PFSK-1 (cell line): ENCODE data around the gene BAHCC1.

ENCODE experiments used
- FOXP2 ChIP-seq: optimal IDR thresholded peaks from 2 replicates; pipeline ENCODE3; 2011; ENCODE audit warnings: borderline replicate concordance, control low read depth, inconsistent platforms; ENCODE audit not compliant: insufficient read depth; ENCODE audit errors: extremely low read length, extremely low read depth
- POLR2AphosphoS5 ChIP-seq: IDR thresholded peaks from 2 replicates; pipeline ENCODE4 v1.6.1; 2012; ENCODE audit warnings: low read depth, mild to moderate bottlenecking, control low read depth, low read length, moderate library complexity
- SIN3A ChIP-seq: IDR thresholded peaks from 2 replicates; pipeline ENCODE4 v1.6.1; 2012; ENCODE audit warnings: mild to moderate bottlenecking, low read length, moderate library complexity, borderline replicate concordance; ENCODE audit not compliant: insufficient read depth
- TAF1 ChIP-seq: IDR thresholded peaks from 2 replicates; pipeline ENCODE4 v1.6.1; 2012; ENCODE audit warnings: low read length, control low read depth, borderline replicate concordance; ENCODE audit not compliant: insufficient read depth
- TF ChIP-seq, protein P1 (sequence below), 2 experiments: IDR thresholded peaks; 2 replicates each; pipeline versions ENCODE4 v1.6.1 to v1.8.0; 2011 to 2012; ENCODE audit warnings: low read depth in 2 of 2, low read length in 2 of 2, control low read depth in 1 of 2, inconsistent platforms in 1 of 2, mild to moderate bottlenecking in 1 of 2, moderate library complexity in 1 of 2; ENCODE audit not compliant: insufficient read depth in 1 of 2

DNA sequence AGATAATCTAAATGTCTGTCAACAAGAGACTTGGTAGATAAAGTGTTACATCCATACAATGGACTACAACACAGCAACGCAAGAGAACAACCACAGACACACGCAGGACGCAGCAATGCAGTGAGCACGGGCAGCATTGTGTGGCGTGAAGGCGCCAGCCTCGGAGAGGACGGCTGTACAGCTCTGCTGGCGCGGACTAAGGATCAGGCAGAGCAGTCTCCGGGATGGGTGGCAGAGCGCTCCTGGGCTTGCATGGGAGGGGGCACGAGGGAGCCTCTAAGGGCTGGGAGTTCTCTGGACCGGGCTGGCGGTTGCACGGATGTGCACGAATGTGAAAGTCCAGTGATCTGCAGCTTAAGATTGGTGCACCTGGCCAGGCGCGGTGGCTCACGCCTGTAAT is 82.9 kb downstream of the BAHCC1 start:
- TF ChIP-seq POLR2AphosphoS5 (no peak), TAF1 (no peak), SIN3A (no peak), FOXP2 (no peak)
- TF ChIP-seq, protein P1, sequence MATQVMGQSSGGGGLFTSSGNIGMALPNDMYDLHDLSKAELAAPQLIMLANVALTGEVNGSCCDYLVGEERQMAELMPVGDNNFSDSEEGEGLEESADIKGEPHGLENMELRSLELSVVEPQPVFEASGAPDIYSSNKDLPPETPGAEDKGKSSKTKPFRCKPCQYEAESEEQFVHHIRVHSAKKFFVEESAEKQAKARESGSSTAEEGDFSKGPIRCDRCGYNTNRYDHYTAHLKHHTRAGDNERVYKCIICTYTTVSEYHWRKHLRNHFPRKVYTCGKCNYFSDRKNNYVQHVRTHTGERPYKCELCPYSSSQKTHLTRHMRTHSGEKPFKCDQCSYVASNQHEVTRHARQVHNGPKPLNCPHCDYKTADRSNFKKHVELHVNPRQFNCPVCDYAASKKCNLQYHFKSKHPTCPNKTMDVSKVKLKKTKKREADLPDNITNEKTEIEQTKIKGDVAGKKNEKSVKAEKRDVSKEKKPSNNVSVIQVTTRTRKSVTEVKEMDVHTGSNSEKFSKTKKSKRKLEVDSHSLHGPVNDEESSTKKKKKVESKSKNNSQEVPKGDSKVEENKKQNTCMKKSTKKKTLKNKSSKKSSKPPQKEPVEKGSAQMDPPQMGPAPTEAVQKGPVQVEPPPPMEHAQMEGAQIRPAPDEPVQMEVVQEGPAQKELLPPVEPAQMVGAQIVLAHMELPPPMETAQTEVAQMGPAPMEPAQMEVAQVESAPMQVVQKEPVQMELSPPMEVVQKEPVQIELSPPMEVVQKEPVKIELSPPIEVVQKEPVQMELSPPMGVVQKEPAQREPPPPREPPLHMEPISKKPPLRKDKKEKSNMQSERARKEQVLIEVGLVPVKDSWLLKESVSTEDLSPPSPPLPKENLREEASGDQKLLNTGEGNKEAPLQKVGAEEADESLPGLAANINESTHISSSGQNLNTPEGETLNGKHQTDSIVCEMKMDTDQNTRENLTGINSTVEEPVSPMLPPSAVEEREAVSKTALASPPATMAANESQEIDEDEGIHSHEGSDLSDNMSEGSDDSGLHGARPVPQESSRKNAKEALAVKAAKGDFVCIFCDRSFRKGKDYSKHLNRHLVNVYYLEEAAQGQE (IDR thresholded peaks at IDR 0.05; ENCODE audit: insufficient read depth in 1 of 2, low read depth in 2 of 2, low read length in 2 of 2) = no peak
